ENCODE measurements around the gene C16orf92. TPM values are rescaled to one million over a fixed set of nuclear protein-coding genes. Genes with fewer than 3 reads are reported as not detected.
"Not testable (repeated sequence)": the region's sequence is repeated elsewhere in the genome, so short reads cannot be mapped to it uniquely, and the experiment has no call there.

Gene C16orf92
- total RNA-seq, 1 donor from 2014 or later, result not detected

DNA sequence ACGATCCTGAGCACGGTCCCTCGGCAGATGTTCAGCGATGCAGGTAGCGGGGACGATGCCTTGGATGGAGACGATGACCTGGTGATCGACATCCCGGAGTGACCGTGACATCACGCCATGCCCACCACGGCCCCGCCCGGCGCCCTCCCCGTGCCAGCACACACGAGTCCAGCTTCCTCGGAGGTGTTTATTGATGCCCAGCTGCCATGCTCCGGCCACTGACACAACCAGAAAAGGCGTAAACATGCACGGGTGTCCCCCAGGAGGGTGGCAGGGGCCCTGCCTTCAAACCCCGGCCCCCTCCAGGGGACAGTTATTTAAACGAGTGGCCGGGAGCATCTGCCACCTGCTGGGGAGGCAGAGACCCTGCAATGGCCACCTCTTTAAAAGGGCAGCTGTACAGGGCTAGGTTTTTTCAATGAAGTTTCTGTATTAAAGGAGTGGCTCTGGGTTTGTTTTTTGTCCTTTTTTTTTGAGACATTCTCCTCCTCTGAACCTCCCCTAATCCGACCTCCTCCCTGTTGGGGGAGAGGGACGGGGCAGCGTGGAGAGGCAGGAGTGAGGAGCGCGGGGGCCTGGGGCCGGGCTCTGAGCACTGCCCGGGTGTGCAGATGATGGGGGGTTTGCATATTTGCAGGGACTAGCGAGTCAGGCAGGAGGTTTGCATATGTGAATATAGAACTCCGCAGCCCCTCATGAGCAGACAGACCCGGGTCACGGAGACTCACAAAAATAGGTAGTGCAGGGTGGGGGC is 17.5 kb upstream of the C16orf92 start:
- DNase-seq (ENCODE audit: low spot score), result no peak

DNA sequence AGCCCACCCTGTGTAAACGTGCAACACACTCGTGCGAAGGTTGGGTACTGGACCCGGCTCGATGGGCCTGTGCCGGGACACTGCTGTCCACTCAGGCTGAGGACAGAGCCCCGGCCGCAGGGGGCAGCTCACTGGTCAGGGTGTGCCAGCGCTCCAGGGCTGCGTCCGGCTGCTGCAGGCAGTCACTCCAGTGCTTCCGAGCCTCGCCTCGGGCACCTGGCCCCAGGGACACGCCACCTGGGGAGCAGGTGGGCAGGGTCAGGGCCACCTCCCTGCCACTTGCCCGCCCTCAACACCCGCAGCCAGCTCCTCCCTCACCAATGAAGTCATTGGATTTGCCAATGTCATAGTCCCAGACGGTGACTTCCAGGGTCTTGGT is 16.9 kb upstream of the C16orf92 start:
- DNase-seq (ENCODE audit: low spot score), result no peak

DNA sequence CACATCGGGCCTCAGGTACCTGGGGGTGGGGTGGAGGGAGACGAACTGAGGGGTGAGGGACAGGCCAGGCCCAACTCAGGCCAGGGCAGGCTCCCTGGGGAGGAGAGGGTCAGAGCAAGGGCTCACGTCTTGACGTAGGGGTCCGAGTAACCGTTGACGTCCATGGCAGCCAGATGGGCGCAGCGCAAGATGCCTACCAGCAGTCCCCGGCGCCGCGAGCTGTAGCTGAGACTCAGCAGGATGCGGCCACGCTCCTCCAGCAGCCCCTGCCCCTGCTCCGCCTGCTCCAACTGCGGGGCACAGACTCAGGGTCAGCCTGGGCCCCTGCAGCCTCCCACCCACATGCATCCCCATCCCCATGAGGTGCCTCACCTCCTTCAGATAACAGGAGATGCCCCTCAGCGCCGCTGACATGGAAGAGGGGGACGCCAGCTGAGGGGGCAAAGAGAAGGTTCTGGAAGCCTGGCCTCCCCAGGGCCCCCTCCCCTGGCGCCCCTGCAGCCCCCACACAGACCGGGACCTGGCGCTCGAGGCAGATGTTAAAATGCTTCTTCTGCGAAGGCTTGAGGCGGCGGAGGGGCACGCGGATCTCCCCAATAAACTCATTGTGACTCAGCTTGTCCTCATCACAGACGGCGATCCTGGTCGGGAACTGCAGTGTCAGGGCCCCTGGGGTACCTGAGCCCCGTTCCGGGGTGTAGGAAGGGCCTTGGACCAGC is 16.2 kb upstream of the C16orf92 start:
- DNase-seq (ENCODE audit: low spot score), result no peak

DNA sequence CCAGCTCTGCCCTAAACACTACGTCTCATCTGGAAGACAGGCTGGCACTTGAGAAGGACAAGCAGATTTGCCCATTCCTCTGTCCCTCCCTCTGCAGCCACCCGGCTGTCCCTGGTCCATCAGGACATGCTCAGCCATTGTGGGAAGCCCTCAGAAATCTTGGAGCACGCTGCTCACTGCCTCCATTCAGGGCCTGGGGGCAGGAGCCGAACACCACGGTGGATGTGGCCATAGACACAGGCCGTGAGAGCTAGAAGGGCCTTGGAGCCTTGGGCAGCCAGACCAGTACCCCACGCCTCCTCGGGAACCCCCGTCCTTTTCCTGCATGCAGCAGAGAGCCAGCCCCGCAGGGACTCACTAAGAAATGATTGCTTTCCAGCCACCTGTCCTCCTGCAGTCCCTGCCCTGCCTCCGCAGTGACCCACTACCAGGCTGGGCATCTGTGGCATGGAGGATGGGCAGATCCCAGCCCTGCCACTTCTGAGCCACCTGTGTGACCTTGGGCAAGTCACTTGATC is 15.6 kb upstream of the C16orf92 start:
- no peak for DNase-seq (ENCODE audit: low spot score)

DNA sequence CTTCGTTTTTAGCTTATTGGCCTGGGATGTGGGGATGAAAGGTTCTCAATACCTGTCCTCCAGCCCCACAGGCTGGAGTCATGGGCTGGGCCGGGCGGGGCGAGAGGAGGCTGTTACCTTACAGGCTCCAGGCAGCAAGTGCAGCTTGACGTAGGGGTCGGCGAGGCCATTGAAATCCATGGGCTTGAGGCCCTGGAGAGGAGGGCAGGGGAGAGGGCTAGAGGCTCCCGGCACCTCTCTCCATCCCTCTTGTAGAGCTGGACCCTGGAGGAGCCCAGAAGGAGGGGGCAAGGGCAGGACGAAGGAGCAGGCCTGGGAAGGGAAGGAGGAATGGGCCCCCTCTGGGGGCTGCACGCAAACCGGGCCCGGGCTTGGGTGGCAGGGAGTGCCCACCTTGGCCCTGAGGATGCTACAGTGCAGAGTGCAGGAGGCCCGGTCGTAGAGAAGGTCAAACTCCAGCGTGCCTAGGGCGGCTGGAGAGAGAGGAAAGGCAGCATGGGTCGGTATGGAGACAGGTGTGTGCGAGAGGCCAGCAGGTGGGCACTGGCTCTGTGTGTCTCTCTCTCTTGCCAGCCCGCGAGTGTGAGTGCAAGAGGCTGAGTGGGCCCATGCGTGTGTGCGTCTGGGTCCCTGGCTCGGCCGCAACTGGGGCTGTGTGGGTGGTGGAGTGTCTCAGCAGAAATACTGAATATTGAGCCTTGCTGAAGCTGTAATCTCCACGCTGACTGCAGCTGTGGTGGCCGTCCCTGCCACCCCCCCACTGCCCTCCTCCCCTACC is 13.7 kb upstream of the C16orf92 start:
- no peak for DNase-seq (ENCODE audit: low spot score)

DNA sequence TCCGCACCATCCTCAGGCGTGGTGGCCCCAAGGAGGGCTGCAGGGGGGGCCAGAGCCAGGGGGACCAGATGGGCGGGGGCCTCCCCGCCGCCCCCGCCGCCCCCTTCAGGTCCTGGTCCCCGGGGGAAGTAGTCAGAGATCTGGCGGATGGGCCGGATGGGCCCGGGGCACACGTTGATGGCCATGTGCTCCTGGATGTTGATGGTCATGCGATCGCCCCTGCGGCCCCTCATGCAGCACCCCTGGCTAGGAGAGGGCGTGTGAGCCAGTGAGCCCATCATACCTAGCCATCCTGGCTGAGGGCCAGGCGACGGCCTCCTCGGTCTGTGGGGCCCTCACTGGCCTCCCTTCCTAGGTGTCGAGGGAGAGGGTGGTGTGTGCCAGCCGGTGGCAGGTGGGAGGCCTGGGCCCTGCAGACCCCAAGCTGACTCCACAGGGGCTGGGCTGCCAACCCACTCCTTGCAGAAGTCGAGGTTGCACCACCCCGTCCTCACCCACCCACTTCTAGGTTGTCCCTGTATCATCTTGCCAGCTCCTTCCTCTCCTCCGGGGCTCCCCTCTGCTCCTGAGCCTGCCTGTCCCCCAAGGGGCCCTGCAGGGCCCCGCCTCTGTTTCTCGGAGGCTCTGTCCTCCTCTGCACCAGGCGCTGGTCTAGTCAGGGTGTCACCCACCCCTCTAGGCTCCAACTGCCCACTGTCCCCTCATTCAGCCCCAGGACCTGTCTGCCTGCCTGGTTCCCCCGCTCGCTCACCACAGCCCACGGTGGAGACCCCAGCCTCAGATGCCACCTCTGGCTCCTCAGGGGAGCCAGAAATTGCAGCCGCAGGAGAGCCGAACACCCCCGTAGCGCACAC is 12.8 kb upstream of the C16orf92 start:
- no peak for DNase-seq (ENCODE audit: low spot score)

DNA sequence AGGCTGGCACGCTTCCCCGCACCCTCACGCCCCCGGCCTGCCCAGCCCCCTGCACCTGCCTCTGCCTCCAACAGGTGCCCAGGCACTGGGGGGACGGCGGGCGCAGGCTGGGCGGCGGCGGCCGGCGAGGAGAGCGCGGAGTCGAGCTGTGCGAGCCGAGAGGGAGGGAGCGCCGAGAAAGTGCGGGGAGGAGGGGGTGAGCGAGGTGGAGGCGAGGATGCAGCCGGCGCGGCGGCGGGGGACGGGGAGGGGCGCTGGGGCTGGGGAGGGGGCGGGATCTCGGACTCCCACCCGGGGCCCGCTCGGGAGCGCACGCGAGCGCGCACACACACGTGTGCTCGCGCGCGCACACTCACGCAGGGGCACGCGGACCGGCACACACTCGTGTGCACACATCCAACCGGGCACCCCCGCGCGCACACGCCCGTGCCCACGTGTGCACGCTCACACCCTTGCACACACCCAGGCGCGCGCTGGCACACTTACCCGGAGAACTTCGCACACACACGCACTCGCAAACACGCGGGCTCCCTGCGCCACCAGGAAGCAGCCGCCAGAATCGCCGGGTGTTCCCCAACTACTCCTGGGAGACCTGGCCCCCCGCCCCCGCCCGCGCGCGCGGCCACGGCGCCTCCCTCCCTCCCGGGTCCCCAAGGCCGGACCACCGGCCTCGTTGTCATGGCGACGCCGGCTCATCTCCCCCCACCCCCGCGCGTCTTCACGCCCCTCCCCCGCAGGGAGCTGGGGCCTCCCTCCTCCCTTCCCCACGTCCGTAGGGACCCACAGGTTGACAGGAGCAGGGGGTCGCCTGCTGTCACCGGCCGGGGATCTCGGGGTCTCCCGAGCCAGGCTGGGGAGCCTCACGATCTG is 11.9 kb upstream of the C16orf92 start, which contains the start of gene DOC2A:
TSS of gene DOC2A (minus strand) at position 184 of the 870 bp plus-strand sequence. CDS start 805 bp downstream, outside the sequence.
- no peak for DNase-seq (ENCODE audit: low spot score)

DNA sequence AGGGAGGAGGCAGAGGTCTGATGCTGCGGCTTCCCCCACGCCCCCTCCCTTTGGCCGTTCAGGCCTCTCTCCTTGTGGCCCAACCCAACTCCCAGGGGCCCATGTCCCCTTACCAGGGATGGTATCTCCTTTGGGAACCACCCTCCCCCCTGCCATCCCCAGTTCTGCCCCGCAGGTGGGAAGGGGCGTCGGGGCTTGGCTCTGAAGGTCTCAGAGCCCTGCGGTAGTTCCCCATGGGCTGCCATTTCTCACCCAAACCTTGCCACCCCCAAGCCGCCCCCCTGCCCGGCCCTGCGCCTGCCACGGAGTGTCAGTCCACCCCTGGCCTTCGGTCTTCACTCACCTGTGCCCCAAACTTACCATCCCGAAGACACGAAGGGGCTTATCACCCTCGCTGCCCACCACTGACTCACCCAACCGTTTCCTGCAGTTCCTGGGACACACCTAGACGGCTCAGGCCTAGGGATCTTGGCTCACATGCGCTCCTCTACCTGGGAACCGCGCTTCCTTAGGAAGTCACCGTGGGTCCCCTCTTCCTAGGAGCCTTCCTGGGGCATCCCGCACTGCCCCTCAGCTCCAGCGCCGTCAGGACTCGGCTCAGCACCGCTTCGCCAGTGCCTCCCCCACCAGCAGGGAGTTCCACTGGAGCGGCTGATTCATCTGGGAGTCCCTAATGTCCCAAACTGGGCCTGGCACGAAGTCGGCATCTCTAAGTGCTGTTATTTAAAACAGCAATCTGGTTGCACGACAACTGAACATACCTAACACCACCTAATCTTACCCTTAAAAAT is 11.1 kb upstream of the C16orf92 start:
- no peak for DNase-seq (ENCODE audit: low spot score)

DNA sequence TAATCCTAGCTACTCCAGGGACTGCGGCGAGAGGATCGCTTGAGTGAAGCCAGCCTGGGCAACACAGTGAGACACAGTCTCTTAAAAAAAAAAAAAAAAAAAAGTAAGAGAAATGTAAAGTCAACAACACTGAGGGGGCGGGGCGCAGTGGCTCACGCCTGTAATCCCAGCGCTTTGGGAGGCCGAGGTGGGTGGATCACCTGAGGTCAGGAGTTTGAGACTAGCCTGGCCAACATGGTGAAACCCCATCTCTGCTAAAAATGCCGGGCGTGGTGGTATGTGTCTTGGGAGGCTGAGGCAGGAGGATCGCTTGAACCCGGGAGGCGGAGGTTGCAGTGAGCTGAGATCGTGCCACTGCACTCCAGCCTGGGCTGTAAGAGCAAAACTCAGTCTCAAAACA is 10.4 kb upstream of the C16orf92 start:
- not testable (repeated sequence) for DNase-seq (ENCODE audit: low spot score)

DNA sequence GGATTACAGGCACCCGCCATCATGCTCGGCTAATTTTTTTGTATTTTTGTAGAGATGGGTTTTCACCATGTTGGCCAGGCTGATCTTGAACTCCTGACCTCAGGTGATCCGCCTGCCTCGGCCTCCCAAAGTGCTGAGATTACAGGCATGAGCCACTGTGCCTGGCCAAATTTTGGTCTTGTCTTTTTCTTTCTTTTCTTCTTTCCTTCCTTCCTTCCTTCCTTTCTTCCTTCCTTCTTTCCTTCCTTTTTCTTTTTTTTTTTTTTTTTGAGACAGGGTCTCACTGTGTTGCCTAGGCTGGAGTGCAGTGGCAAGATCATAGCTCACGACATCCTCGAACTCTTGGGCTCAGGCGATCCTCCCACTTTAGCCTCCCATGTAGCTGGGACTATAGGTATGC is 7.5 kb upstream of the C16orf92 start:
- not testable (repeated sequence) for DNase-seq (ENCODE audit: low spot score)

DNA sequence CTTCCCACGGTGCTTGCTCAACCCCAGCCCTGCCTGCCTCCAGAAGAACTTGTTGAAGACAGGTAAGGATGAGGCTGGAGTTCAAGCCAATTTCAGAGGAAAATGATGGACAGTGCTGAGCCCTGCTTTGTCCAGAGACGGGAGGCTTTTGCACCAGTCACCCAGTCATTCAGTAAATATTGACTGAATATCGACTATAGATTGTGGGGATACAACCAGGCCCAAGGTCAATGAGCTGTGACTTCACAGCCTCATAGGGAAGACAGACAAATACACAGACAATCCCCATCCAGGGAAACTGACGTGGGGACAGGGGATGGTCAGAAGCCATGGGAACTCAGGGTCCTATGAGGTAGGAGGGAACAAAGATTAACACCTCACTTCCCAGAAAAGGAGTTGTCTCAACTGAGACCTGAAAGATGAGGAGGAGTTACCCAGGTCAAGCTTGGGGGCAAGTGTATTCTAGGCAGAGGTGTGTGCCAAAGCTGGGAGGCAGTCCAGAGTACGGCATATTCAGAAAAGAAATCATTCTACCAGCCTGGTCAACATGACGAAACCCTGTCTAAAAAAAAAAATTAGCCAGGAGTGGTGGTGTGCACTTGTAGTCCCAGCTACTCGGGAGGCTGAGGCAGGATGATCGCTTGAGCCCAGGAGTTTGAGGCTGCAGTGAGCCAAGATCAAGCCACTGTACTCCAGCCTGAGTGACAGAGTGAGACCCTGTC is 6.3 kb upstream of the C16orf92 start:
- DNase-seq (ENCODE audit: low spot score), result no peak

DNA sequence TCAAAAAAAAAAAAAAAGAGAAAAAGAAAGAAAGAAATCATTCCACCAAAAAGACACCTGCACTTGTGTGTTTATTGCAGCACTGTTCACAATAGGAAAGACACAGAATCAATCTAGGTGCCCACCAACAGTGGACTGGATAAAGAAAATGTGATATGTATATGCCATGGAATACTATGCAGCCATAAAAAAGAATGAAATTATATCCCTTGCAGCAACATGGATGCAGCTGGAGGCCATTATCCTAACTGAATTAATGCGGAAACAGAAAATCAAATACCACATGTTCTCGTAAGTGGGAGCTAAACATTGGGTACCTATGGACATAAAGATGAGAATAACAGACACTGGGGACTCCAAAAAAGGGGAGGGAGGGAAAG is 5.7 kb upstream of the C16orf92 start:
- DNase-seq (ENCODE audit: low spot score), result no peak

DNA sequence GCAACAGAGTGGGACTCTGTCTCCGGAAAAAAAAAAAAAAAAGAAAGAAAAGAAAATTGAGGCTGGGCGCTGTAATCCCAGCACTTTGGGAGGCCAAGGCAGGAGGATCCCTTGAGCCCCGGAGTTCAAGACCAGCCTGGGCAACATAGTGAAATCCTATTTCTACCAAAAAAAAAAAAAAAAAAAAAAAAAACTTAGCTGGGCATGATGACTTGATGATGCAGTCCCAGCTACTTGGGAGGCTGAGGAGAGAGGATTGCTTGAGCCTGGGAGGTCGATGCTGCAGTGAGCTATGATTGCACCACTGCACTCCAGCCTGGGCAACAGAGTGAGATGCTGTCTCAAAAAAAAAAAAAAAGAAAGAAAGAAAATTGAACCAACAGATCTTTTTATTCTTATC is 5.1 kb upstream of the C16orf92 start:
- DNase-seq (ENCODE audit: low spot score), result not testable (repeated sequence)

DNA sequence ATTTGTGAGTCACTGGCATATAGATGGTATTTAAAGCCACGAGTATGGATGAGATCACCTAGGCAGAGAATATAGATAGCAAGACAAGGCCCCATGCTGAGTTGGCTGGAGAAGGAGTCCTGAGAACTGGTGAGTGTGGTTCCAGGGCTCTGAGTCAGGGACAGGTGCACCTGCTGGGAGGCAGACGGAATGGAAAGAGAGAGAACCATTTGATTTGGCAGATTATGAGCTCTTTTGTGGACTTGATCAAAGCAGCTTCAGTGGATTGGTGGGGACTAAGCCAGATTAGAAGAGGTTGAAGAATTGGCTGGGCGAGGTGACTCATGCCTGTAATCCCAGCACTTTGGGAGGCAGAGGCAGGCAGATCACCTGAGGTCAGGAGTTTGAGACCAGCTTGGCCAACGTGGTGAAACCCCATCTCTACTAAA is 4.3 kb upstream of the C16orf92 start:
- no peak for DNase-seq (ENCODE audit: low spot score)

DNA sequence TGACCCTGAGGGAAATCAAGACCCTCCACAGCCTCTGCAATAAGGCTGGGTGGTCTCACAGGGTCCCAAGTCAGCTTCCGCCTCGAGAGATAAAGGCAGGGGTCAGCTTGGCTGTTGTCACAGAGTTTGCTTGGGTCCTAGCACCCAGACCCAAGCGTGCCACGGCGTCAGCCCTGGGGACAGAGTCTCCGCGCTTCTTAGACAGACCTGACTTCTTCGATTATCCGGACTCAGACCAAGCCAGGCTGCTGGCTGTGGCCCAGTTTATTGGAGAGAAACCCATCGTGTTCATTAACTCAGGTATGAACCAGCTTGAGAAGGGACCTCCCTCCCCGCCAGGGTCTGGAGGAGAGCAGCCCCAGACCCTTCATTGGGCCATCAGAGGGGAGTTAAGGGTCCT is 588 bp downstream of the C16orf92 start:
- DNase-seq (ENCODE audit: low spot score), result no peak

DNA sequence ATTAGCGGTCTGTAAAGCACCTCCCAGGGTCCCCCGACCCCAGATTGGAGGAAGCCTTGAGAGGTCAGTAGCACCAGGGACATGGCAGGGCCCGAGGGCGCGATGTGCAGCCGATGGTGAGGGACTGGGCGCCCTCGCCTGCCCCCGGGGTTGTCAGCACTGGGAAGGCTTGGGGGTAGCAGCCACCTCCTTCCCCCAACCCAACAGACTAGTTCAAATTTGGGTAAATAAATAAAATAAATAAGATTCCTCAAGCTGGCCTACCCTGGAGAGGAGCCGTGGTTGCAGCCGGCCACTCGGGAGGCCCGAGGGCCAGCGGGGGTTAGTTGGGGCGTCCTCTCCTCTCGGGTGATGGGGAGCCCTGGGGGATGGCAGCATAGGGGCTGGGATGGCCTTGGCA is 1.5 kb downstream of the C16orf92 start:
- DNase-seq (ENCODE audit: low spot score), result no peak

DNA sequence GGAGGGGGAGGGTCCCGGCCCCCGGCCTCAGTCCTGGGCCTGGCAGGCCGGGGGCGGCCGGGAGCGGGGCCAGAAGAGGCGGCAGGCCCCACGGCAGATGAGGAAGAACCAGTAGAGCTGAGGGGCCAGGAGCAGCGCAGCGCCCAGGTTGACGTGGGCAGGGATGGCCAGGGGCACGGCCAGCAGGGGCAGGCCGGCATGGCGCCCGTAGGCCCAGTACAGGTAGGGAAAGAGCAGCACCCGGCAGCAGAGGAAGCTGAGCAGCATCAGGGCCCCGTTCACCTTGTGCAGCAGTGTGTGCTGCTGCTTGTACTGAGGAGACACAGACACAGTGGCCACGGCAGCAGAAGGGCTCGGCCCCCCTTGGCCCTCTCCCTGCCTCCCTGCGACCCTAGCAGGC is 2.2 kb downstream of the C16orf92 start:
- no peak for DNase-seq (ENCODE audit: low spot score)

DNA sequence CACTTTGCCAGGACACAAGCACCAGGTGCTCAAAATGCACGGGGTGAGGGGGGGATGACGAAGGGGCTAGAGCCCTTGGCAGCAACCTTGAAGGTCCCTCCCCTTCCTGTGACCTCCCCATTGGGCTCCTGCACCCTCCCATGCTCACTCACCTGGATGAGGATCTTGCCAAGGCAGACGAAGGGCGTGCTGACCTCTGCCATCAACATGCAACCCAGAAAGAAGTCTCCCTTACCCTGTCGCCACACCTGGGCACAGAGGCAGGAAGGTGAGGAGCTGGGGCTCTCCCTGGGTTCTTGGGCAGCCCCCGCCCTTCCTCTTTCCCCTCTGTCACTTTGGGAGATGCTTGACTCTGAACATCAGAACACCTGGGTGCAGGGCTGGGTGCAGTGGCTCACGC is 2.6 kb downstream of the C16orf92 start:
- DNase-seq (ENCODE audit: low spot score), result no peak

DNA sequence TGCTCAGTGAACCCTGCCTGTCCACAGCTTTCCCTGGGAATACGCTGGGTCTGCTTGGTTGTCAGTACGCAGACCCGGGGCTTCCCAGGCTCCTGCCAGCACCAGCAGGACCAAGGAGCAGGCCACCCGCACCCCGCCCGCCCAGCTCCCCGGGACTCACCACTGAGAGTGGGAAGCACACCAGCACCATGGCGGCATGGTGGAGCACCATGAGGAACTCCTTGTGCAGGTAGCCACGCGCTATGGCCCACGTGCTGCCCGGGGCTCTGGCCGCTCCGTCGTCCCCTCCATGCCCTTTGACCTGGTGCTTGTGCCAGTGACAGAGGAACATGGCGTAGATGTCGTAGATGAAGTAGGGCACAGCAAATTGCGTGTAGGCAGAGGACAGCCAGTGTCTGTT is 3.5 kb downstream of the C16orf92 start:
- no peak for DNase-seq (ENCODE audit: low spot score)

Measured in mucosa of gallbladder (tissue), 1 donor.